ENCODE measurements around the gene IL4I1.

Gene IL4I1

DNA sequence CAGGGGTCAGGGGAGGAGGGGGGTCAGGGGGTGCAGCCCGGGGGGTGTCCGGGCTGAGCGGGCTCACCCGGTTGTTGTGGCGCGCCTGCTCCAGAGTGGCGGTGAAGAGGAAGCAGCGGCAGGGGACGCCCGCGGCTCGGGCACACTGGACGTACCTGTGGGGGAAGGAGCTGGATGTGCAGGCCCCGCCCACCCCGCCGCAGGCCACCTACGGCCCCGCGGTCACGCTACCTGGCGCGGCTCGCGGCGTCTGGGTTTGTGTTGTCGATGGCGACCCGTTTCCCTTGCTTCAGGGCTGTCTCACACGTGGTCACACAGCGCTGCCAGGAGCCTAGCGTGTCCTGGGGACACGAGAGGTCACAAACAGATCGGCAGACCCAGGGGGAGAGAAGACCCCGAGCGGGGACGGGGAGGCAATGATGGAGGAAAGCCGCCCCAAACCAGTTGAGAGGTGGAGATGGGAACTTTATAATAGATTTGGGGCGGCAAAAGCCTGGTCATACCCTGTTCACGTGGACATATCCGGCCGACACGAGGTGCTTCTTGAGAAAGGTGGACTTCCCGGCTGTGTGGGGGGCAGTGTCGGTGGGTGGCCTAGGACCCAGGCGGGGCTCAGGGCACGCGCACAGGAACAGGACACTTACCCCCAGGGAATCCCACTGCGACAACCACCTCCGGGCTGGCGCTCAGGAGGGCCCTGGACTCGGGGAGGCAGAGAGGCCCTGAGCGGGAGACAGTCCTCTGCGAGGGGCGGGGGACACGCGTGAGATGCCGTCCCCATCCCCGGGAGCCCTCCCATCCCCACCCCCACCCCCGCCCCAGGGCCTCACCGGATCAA is 34.9 kb downstream of the IL4I1 start:
- DNase-seq, result peak; percentile 29

GRCh38 chr19:49861107-49861506 is 35.6 kb downstream of the IL4I1 start:
- DNase-seq, result peak; percentile 68

DNA sequence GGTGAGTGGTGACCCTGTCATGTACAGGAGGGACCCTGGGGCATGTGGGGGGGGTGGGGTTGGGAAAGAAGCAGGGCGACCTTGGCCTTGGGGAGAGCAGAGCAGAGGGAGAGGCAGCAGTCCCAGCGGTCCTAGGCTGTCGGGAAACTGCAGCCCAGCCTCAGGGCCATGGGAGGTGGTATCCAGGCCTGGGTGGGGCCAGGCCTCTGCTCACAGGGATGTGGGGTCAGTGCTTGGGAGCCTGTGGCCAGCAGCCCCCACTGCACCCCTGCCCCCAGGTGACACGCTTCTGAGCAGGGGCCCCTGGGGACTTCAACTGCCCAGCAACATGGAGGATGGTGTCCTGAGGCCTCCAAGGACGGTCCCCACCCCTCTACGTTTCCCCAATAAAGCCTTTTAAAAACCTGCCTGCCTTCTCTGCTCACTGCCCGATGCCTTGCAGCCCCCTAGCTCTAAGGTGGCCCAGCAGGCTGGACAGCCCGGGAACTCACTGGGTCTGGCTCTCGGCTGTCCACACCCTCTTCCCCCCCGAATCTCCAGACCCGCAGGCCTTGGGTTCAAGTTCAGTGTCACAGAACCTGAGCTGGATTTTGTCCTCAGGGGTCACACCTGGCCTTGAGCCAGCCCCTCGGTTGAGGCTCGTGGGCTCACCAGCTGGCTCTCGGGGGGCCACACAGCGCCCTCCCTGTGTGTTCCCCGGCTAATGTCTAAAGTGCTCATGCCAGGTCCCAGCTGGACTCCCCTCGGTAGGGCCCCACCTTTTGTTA is 36.2 kb downstream of the IL4I1 start:
- peak; percentile 31 for DNase-seq

DNA sequence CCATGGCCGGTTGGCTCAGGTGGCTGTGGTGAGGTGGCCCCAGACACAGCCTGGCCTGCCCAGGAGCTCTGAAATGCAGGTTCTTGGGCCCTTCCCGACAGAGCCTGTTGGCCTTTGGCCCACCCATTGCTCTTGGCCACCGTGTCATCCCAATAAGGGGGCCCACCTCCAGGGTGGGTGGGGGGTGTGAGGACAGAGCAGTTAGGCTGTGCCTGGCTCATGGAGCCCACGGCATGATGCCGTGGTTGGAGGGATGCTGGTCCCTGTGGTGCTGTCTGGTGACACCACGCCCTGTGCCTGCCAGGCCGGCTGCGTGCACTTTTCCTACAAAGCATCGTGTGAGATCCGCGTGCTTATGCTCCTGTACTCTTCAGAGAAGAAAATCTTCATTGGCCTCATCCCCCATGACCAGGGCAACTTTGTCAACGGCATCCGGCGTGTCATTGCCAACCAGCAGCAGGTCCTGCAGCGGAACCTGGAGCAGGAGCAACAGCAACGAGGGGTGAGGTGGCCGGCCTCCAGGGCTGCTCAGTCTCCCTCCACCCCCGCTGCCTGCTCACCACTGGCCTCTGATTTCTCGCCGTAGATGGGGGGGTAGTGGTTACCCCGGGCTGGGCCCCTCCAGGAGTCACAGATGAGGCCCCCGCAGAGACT is 36.9 kb downstream of the IL4I1 start:
- DNase-seq, result no peak

- peak; percentile 43 for DNase-seq
Observed at GRCh38 chr19:49858088-49858985, 38.4 kb downstream of the IL4I1 start.

DNA sequence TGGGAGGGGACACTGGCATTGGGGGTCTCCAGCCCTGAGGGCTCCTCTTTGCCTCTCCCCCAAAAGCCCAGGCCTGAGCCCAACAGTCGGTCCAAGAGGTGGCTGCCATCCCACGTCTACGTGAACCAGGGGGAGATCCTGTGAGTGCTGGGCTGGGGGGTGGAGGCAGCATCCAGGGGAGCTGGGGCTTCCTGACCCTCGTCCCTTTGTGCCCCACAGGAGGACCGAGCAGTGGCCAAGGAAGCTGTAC is 38.9 kb downstream of the IL4I1 start:
- peak; percentile 26 for DNase-seq

DNA sequence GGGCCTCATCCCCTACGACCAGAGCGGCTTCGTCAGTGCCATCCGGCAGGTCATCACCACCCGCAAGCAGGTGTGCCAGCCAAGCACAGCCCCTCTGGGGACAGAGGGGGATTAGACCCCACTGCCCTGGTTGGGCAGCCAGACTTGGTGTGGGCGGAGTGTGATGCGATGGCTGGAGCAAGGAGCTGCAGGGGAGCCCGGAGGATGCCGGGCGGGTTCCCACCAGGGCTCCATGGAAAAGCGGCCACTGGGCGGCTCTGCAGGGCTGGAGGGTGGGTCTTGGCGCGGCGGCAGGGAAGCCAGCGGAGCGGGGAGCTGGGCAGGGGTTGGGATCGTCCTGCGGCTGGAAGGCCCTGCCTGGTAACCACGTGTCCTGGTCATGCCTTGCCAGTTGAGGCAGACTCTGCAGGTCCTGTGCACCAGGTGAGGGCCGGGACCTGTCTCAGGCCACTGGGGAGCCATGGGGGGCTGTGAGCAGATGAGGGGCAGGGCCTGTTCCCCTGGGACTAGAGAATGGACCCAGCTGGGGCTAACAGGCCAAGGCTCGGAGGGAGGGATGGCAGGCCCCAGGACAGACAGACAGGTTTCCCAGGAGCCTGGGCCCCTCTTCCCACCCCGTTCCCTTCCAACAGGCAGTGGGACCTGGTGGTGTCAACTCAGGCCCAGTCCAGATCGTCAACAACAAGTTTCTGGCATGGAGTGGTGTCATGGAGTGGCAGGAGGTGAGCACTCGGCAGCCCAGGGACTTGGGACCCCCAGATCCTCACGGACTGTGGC is 39.4 kb downstream of the IL4I1 start:
- peak; percentile 34 for DNase-seq

DNA sequence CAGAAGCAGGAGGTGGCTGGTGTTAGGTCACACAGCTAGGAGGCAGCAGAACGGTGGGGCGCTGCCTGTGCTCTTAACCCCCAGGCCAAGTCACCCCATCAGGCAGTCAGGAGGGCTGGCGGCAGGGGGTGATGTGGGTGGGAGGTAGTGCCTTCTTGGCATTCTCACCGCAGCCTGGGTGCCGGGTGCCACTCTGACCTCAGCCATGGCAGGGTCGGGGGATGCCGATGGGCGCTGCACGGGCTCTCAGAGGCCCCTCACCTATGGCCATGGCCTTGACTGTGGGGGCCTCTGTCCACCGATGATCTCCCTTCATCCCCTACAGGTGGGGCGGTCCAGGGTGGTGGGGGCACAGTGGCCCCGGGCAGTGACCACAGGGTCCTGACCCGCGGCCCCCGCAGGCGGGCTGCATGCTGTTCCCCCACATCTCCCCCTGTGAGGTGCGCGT is 40.1 kb downstream of the IL4I1 start:
- no peak for DNase-seq

DNA sequence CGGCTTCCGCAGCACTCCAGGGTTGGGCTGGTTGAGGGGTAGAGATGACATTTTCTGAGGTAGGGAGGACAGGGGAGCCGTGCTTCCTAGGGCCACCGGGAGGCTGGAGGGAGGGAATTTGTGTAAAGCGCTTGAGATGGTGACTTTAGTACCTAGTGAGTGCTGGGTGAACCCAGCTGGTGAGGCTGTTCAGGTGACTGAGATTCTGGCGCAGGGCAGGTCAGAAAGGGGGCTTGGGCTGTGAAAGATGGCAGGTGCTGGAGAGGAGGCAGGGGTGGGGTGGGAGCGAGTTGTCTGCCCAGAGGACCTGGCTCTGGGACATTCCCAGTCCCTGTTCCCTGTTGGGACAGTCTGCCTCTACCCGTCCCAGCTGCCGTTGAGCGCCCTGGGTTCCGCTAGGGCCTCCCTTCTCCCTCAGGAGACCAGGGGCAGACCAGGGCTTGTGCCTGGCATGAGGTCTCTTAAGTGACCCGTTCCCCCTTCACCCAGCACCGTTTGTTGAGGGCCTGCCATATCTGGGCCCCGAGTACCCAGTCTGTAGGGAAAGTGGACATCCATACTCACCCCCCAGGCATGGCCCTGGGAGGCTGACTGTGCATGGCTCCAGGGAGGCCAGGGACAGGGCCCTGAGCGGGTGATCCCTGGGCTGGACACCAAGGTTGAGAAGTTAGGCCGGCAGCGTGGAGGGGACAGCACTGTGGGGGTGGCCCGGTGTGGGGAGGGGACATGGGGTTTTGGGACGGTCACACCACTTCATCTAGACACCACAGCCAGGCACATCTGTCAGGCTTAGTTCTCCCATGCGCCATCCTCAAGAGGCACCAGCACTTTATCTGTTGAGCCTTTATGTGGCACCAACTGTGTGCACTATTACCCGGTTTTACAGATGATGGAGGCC is 40.8 kb downstream of the IL4I1 start:
- DNase-seq, result no peak

DNA sequence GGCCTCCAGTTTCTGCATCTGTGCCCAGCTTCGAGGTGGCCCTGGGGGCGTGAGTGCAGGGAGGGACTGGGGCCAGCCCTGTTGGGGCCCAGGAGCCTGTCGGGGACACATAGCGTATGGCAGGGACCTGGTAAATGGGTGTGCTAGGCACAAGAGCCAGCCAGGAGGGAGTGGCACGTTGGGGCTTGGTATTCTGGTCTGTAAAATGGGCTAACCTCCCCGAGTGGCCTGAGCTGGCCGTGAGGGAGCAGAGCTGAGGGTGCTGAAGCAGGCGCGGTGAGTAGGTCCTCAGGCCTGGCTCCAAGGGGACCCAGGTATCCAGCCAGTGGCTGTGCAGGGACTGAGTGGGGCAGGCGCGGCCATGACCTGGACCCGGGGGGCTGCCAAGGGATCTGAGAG is 41.4 kb downstream of the IL4I1 start:
- DNase-seq, result no peak

GRCh38 chr19:49854378-49855263 is 42.1 kb downstream of the IL4I1 start:
- no peak for DNase-seq

DNA sequence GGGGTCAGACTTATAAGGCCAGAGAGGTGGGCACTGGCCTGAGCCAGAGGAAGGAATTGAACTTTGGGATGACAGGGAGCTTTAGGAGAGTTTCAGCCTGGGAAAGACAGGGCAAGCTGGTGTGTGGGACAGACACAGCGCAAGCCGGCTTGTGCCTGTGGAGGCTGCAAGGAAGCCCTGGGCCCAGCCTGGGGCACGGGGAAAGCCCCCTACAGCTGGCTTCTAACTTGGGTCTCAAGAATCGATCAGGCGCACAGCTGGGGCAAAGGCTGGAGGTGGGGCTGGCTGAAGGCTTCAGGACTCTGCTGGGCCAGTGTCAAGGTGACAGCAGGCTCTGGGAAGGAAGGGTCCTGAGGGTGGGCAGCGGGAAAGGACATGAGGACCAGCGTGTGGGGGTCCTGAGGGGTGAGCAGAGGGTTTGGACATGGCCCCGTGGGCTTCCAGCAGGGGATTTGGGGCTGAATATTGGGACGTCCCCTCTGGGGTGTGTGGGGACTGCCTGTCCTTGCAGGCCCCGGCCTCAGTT is 42.8 kb downstream of the IL4I1 start:
- no peak for DNase-seq

DNA sequence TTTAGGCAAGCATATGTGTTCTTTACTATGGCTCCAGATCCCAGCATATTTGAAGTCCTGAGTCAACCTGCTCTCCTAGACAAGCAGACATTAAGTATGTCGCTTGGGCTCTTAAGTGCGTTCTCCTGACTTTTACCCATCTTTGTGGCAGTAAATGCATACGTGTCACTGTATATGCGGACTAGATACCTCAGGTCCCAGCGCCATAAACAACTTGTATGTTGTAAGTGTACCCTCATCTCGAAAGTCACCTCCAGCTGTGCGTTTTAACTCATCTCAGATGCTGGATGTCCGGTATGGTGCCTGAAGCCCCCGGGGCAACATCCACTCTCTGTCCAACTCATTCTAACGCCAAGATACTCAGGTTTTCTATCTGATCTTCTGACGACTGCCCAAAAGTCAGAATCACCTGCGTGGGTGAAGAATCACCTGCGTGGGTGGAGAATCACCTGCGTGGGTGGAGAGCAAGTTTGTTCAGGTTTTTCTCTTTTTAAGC is 44.0 kb downstream of the IL4I1 start:
- DNase-seq, result no peak

DNA sequence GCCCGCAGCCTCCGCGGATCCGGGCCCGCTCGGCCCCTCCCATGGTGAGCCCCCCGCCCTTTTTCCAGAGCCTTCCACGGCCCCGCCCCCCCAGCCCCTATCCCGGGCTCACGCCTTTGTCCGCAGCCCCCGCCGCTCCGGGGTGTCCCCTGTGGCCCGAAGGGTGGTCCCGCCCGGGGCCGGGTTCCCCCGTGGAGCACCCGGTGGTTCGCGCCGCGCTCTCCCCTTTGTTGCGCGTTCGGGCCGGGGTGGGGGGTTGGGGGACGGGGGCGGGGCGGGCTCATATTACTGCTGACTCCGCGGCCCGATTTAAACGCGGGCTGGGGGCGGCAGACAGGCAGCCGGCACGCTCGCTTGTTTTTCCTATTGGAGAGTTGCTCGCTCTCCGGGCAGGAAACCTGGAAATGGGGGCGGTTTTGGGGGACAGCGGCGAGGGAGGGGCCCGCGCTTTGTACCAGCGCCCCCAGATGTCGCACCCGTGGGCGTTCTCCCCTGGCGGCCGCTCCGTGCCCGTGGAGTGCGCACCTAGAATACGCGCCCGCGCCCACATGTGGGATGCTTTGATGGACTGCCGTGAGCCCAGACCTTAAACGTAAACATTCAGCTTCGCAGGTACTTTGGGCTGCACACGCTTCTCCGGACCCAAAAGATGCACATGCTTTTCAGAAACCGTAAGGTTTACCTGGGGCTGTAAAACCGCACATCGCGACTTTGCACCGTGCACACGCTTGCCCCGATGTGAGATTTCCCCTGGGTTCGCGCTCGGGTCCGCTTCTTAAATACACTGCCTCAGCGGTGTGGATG is 45.0 kb downstream of the IL4I1 start:
- peak; percentile 79 for DNase-seq

DNA sequence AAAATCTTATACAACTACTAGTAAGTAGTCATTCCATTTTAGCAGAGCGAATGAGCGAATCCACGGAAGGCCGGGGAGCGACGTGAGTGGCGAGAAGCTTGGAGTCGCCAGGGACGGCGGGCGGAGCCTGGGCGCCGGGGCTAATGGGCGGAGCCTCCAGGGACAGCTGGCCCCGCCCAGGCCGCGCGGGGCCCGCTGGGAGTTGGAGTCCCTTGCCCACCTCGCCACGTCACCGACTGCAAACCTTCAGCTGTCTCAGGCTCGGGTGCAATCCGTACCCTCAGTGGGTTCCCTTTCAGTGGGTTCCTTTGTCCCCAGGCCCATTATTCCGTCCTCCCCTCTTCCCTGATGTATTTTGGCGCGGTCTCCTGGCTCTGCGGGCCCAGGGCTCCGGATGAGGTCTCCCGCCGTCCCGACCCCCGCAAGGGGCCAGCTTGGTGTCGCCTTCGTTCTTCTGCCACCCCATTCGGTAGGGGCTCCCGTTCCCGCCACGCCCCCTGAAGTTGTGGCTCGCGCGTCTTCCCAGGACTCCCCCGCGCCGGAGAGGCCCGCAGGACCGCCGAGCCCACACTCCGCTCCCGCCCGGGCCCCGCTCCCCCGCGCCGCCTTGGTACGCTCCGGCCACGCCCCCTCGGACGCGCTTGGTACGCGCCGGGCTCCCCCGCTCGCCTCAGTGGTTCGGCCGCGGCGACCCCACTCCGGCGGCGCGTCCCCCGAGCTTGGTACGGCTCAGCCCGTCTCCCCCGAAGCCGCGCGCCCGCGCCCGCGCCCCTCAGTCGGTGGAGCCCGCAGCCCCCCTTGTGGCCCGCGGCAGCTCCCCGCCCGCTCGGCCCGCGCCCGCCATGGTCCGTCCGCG is 46.0 kb downstream of the IL4I1 start, which contains the start of gene PTOV1:
TSS of gene PTOV1 (plus strand) at position 673 of the 856 bp plus-strand sequence.
- peak; percentile 93 for DNase-seq

- no peak for DNase-seq
Observed at GRCh38 chr19:49850221-49850486, 46.5 kb downstream of the IL4I1 start.

- DNase-seq, result peak; percentile 16
Observed at GRCh38 chr19:49849433-49850220, 47.1 kb downstream of the IL4I1 start.
